Neuronal stem cell (in vitro differentiated cells): ENCODE results near the gene LPAR3.

Experiments used
- DNase-seq: peaks from one replicate; pipeline ENCODE4 v3.0.0-alpha.2; 2013; ENCODE audit warnings: low spot score
- H2AFZ ChIP-seq: one replicate; pipeline ENCODE4 v1.6.1; 2013; ENCODE audit warnings: mild to moderate bottlenecking, low read length, inconsistent platforms
- H2AK5ac ChIP-seq: 2 replicates; pipeline ENCODE4 v1.6.1; 2013; ENCODE audit warnings: low read depth, mild to moderate bottlenecking, inconsistent platforms, low read length, moderate library complexity, mixed read lengths
- H2BK120ac ChIP-seq: 2 replicates; pipeline ENCODE4 v1.6.1; 2013; ENCODE audit warnings: low read depth, mild to moderate bottlenecking, inconsistent platforms, low read length, moderate library complexity, mixed read lengths
- H2BK12ac ChIP-seq: one replicate; pipeline ENCODE4 v1.6.1; 2013; ENCODE audit warnings: low read length, inconsistent platforms
- H2BK15ac ChIP-seq: 2 replicates; pipeline ENCODE4 v1.6.1; 2013; ENCODE audit warnings: mild to moderate bottlenecking, low read length, inconsistent platforms, mixed read lengths
- H2BK5ac ChIP-seq: one replicate; pipeline ENCODE4 v1.6.1; 2013; ENCODE audit warnings: inconsistent platforms, mild to moderate bottlenecking, low read length, moderate library complexity
- H3K14ac ChIP-seq: one replicate; pipeline ENCODE4 v1.6.1; 2013; ENCODE audit warnings: low read length, inconsistent platforms
- H3K18ac ChIP-seq: 2 replicates; pipeline ENCODE4 v1.6.1; 2013; ENCODE audit warnings: low read length, inconsistent platforms
- H3K23ac ChIP-seq: 2 replicates; pipeline ENCODE4 v1.6.1; 2013; ENCODE audit warnings: low read depth, mild to moderate bottlenecking, mixed read lengths, low read length, inconsistent platforms; ENCODE audit not compliant: poor library complexity
- H3K27ac ChIP-seq: replicated peaks from 3 replicates; pipeline ENCODE4 v1.5.1; 2013; ENCODE audit warnings: low read length, inconsistent platforms
- H3K27me3 ChIP-seq, 3 experiments: 2 replicates each; pipeline ENCODE4 v1.6.1; 2013; ENCODE audit warnings: low read length in 3 of 3, mild to moderate bottlenecking in 2 of 3, inconsistent platforms in 1 of 3, low read depth in 1 of 3, mixed read lengths in 1 of 3, moderate library complexity in 1 of 3; ENCODE audit not compliant: control insufficient read depth in 3 of 3, insufficient read depth in 3 of 3
- H3K36me3 ChIP-seq, 2 donors: replicated peaks in 1 of 2; 2 replicates each; pipeline ENCODE4 v1.6.1; 2013; ENCODE audit warnings: low read length in 2 of 2; ENCODE audit not compliant: control insufficient read depth in 2 of 2, insufficient read depth in 2 of 2
- H3K4ac ChIP-seq: 2 replicates; pipeline ENCODE4 v1.6.1; 2013; ENCODE audit warnings: inconsistent platforms, mild to moderate bottlenecking, low read length, moderate library complexity
- H3K4me1 ChIP-seq, 2 donors: 1 replicate in 1 of 2; 2 replicates in 1 of 2; pipeline ENCODE4 v1.6.1; 2013; ENCODE audit warnings: low read length in 2 of 2, low read depth in 1 of 2; ENCODE audit not compliant: control insufficient read depth in 2 of 2, insufficient read depth in 1 of 2
- H3K4me2 ChIP-seq: one replicate; pipeline ENCODE4 v1.6.1; 2013; ENCODE audit warnings: mild to moderate bottlenecking, low read length, inconsistent platforms; ENCODE audit not compliant: insufficient read depth, poor library complexity, severe bottlenecking
- H3K4me3 ChIP-seq, 2 donors: 2 replicates each; pipeline ENCODE4 v1.5.1; 2013; ENCODE audit warnings: low read length in 2 of 2, mild to moderate bottlenecking in 2 of 2, inconsistent platforms in 1 of 2, moderate library complexity in 1 of 2
- H3K79me1 ChIP-seq: one replicate; pipeline ENCODE4 v1.6.1; 2013; ENCODE audit warnings: low read depth, mild to moderate bottlenecking, inconsistent platforms, low read length, moderate library complexity
- H3K9ac ChIP-seq: one replicate; pipeline ENCODE4 v1.6.1; 2013; ENCODE audit warnings: mild to moderate bottlenecking, low read depth, low read length, inconsistent platforms; ENCODE audit not compliant: poor library complexity
- H3K9me3 ChIP-seq, 2 donors: replicated peaks in 1 of 2; 2 replicates each; pipeline versions ENCODE3 to v1.6.1; 2013; ENCODE audit warnings: low read length in 2 of 2, mild to moderate bottlenecking in 2 of 2, inconsistent platforms in 1 of 2, low read depth in 1 of 2, mixed read lengths in 1 of 2, moderate library complexity in 1 of 2; ENCODE audit not compliant: control insufficient read depth in 2 of 2, insufficient read depth in 1 of 2
- H4K8ac ChIP-seq: one replicate; pipeline ENCODE4 v1.6.1; 2013; ENCODE audit warnings: low read depth, mild to moderate bottlenecking, inconsistent platforms, low read length, moderate library complexity
- H4K91ac ChIP-seq: one replicate; pipeline ENCODE4 v1.6.1; 2013; ENCODE audit warnings: low read length, low read depth, mild to moderate bottlenecking, inconsistent platforms; ENCODE audit not compliant: poor library complexity
- WGBS, 2 donors: extraction: QIAGEN DNeasy Blood & Tissue Kit; methylation state at CpG; one replicate each; pipeline ENCODE4 v1.1.7; 2013; ENCODE audit warnings: missing lambda C conversion rate in 2 of 2, mixed read lengths in 1 of 2; ENCODE audit not compliant: insufficient read length in 2 of 2, insufficient replicate concordance in 1 of 2; ENCODE audit errors: extremely low coverage in 2 of 2; 5-methylcytosine and 5-hydroxymethylcytosine counted together

LPAR3 gene

DNA sequence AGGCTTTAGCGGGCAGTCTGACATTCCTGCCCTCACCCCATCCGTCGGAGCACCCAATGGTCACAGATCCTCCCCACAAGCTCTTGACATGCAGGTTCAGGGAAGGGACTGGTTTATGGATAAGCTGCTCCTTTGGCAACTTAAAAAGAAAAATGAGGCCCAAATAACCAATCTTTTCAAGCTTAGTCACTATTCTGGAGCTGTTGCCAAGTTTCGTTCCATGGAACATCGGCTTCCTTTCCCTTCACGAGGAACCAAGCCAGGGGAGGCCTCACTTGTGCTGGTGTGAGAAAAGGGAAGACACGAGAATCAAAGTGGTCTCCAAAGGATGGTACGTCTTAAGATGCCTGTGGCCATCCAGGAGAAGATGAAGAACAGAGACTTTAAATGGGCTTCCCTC, 46.1 kb upstream of the LPAR3 start:
- H2BK12ac ChIP-seq, result no peak overlapping the region
- no peaks in the 10 kb centered on the region for H3K79me1 ChIP-seq
- H3K4me3 ChIP-seq, result no peak overlapping the region
- no peak overlapping the region for H3K4ac ChIP-seq
- H2BK120ac ChIP-seq, result no peak overlapping the region
- no peak for DNase-seq
- no peak overlapping the region for H2BK5ac ChIP-seq
- H2AK5ac ChIP-seq, result no peak overlapping the region
- H3K27ac ChIP-seq, result no peak overlapping the region
- peaks cover 0 to 9% of the 10 kb centered on the region in 2 donors for H3K4me1 ChIP-seq
- no peaks in the 10 kb centered on the region for H3K36me3 ChIP-seq
- H4K91ac ChIP-seq, result no peak overlapping the region
- no peak overlapping the region for H3K4me2 ChIP-seq
- no peak overlapping the region for H3K9ac ChIP-seq
- H4K8ac ChIP-seq, result no peak overlapping the region
- peaks cover 0 to 13% (median 0%) of the 10 kb centered on the region in 3 experiments for H3K27me3 ChIP-seq
- H3K14ac ChIP-seq, result no peak overlapping the region
- no peaks in the 10 kb centered on the region for H3K9me3 ChIP-seq
- H2AFZ ChIP-seq, result no peak overlapping the region
- H3K23ac ChIP-seq, result no peak overlapping the region
- no peak overlapping the region for H3K18ac ChIP-seq
- no peak overlapping the region for H2BK15ac ChIP-seq
- no CpG with 5 or more reads among the region's 8 CpGs for WGBS, 2 donors

DNA sequence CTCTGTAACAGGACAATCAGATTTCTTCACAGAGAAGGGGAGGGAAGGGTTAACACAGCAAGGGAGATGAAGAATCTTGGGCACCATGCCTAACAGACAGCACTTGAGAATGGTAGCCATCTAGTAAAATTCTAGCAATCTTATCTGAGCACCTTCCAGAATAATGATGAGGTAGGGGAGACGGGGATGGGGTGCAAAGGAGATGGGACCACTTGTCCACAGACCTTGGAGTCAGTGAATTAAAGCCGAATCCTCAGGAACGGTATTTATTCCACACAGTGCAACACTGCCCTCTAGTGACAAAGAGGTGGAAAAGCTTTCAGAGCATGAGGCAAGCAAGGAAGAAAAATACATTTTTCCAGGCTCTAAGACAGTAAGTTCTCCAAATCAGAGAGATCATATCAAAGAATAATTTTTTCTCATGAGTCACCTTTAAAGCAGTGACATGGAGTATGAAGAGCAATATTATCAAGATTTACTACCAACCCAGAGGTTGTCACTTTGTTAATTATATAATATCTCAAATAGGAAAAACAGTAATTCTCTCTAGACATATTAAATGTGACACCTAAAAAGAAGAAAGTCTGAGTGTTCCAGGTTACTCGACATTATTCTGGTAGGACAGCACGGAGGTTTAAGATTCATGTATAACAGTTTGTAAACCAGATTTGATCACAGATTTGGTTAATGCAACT, 43.3 kb upstream of the LPAR3 start:
- no peak overlapping the region for H2AK5ac ChIP-seq
- H3K36me3 ChIP-seq, result no peaks in the 10 kb centered on the region
- no peak overlapping the region for H4K91ac ChIP-seq
- no peak overlapping the region for H3K18ac ChIP-seq
- WGBS, 2 donors, result no CpG with 5 or more reads among the region's 5 CpGs
- H2BK12ac ChIP-seq, result no peak overlapping the region
- no peak overlapping the region for H3K4ac ChIP-seq
- H3K14ac ChIP-seq, result no peak overlapping the region
- no peak overlapping the region for H3K23ac ChIP-seq
- no peak overlapping the region for H2BK5ac ChIP-seq
- peaks cover 0 to 13% (median 0%) of the 10 kb centered on the region in 3 experiments for H3K27me3 ChIP-seq
- no peaks in the 10 kb centered on the region for H3K79me1 ChIP-seq
- no peak overlapping the region for H3K4me3 ChIP-seq
- H3K4me1 ChIP-seq, result peaks cover 0 to 9% of the 10 kb centered on the region in 2 donors
- H3K9me3 ChIP-seq, result no peaks in the 10 kb centered on the region
- peak; percentile 68 for DNase-seq
- no peak overlapping the region for H3K27ac ChIP-seq
- no peak overlapping the region for H4K8ac ChIP-seq
- no peak overlapping the region for H2BK15ac ChIP-seq
- no peak overlapping the region for H3K4me2 ChIP-seq
- no peak overlapping the region for H2BK120ac ChIP-seq
- no peak overlapping the region for H3K9ac ChIP-seq
- no peak overlapping the region for H2AFZ ChIP-seq

DNA sequence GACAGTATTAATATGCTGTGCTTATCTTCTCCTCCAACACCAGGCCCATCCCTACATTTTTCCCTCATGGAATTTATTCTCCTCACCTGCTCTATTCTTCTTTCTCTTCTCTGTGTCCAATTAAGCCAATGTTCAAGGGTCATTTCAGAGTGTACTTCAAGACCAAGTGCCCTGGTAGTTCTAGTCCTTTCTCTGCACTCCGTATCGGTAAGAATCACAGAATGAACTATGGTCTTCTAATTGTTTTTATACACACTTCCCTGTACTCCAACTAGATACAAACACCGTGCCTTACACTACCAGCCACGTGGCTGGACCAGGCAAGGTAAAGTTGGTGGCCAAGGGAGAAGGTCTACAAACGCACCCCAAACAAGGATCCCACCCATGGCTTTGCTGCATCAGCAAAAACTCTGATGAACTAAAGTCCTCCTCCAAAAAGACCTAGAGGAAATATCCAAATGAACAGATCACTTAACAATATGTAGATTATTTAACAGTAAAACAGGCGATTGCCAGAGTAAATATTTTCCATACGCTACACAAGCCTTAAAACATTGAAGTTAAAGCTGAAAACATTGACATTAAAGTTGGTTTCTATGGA, 40.1 kb upstream of the LPAR3 start:
- no peak overlapping the region for H2BK15ac ChIP-seq
- no CpG with 5 or more reads among the region's 7 CpGs for WGBS, 2 donors

DNA sequence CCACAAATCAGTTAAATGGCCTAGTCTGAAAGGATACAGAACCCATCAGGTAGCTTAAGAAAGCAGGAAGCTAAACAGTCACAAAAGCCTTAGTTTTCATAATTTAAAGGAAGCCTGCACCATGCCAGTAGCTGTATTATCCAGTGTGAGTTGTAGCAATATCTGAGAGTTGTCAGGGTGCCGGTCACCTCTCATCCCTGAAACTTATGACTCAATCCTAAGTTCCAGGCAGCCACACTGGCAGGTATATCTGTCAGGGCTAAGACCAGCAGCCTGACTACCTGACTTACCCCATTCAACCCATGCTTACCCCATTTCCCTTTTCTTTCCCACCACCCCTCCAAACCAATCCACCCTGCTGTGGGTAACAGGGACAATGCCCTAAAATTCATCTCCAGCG, 37.8 kb upstream of the LPAR3 start:
- H3K18ac ChIP-seq, result no peak overlapping the region

More for the DNA sequence above, 40.1 kb upstream of the LPAR3 start:
- H2AFZ ChIP-seq, result no peak overlapping the region
- no peak overlapping the region for H2BK5ac ChIP-seq
- no peak for DNase-seq
- H2AK5ac ChIP-seq, result no peak overlapping the region
- H3K14ac ChIP-seq, result no peak overlapping the region
- H4K91ac ChIP-seq, result no peak overlapping the region
- no peak overlapping the region for H3K23ac ChIP-seq
- H3K4ac ChIP-seq, result no peak overlapping the region
- H3K9ac ChIP-seq, result no peak overlapping the region
- no peak overlapping the region for H2BK12ac ChIP-seq
- no peaks in the 10 kb centered on the region for H3K79me1 ChIP-seq
- no peak overlapping the region for H3K4me2 ChIP-seq
- H3K4me3 ChIP-seq, result no peak overlapping the region
- peaks cover 0 to 13% (median 0%) of the 10 kb centered on the region in 3 experiments for H3K27me3 ChIP-seq
- H3K36me3 ChIP-seq, result no peaks in the 10 kb centered on the region
- no peaks in the 10 kb centered on the region for H3K4me1 ChIP-seq
- no peak overlapping the region for H3K18ac ChIP-seq
- no peak overlapping the region for H2BK120ac ChIP-seq
- H3K9me3 ChIP-seq, result no peaks in the 10 kb centered on the region
- H4K8ac ChIP-seq, result no peak overlapping the region
- H3K27ac ChIP-seq, result no peak overlapping the region

More for the DNA sequence above, 37.8 kb upstream of the LPAR3 start:
- DNase-seq, result no peak
- Histone ChIP-seq H3K9me3 (no peaks in the 10 kb centered on the region), H2AFZ (no peak overlapping the region), H3K4me2 (no peak overlapping the region), H3K4me1 (no peaks in the 10 kb centered on the region), H2BK12ac (no peak overlapping the region), H3K9ac (no peak overlapping the region), H2AK5ac (no peak overlapping the region), H4K91ac (no peak overlapping the region), H3K79me1 (no peaks in the 10 kb centered on the region), H3K27ac (no peak overlapping the region), H3K27me3 (peaks cover 0 to 9% (median 0%) of the 10 kb centered on the region in 3 experiments), H3K36me3 (no peaks in the 10 kb centered on the region), H3K4ac (no peak overlapping the region), H3K14ac (no peak overlapping the region), H2BK5ac (no peak overlapping the region), H4K8ac (no peak overlapping the region), H3K4me3 (no peak overlapping the region), H2BK15ac (no peak overlapping the region), H3K23ac (no peak overlapping the region), H2BK120ac (no peak overlapping the region)
- no CpG with 5 or more reads among the region's 2 CpGs for WGBS, 2 donors
